Mammary epithelial cell (primary cell): ENCODE results near the gene WFDC6.

Experiments used
- CTCF ChIP-seq, 2 donors: IDR thresholded peaks in 1 of 2; conservative IDR thresholded peaks in 1 of 2; 2 replicates each; pipeline ENCODE4 v1.5.1; 2011 to 2012; ENCODE audit warnings: inconsistent platforms in 2 of 2, low read length in 2 of 2, mild to moderate bottlenecking in 2 of 2, control low read depth in 1 of 2, low read depth in 1 of 2; ENCODE audit not compliant: insufficient read depth in 1 of 2; ENCODE audit errors: extremely low read depth in 1 of 2
- EZH2 ChIP-seq: IDR thresholded peaks from 2 replicates; pipeline ENCODE4 v1.6.1; 2012; ENCODE audit warnings: low read length, inconsistent platforms, borderline replicate concordance

- no peak for TF ChIP-seq CTCF (conservative IDR thresholded peaks at IDR 0.05 in 1 of 2, IDR thresholded peaks at IDR 0.05 in 1 of 2; ENCODE audit: extremely low read depth in 1 of 2, insufficient read depth in 1 of 2, low read depth in 1 of 2, low read length in 2 of 2)
- no peak for TF ChIP-seq EZH2
These were observed 32.9 kb downstream of the WFDC6 start for GRCh38 chr20:45506398-45506797.
